Hematopoietic multipotent progenitor cell treated with erythropoietin and hydrocortisone succinate and interleukin-3 and kit ligand, for 6 days (in vitro differentiated cells): ENCODE results near the gene CRTC2.
A peak's percentile ranks its signal among the peaks of the same experiment; 100 is the strongest.
"Not testable (repeated sequence)": the region's sequence is repeated elsewhere in the genome, so short reads cannot be mapped to it uniquely, and the experiment has no call there.

Experiments used
- DNase-seq: peaks from one replicate; pipeline ENCODE4 v3.0.0-alpha.2; 2015

CRTC2 gene, protein sequence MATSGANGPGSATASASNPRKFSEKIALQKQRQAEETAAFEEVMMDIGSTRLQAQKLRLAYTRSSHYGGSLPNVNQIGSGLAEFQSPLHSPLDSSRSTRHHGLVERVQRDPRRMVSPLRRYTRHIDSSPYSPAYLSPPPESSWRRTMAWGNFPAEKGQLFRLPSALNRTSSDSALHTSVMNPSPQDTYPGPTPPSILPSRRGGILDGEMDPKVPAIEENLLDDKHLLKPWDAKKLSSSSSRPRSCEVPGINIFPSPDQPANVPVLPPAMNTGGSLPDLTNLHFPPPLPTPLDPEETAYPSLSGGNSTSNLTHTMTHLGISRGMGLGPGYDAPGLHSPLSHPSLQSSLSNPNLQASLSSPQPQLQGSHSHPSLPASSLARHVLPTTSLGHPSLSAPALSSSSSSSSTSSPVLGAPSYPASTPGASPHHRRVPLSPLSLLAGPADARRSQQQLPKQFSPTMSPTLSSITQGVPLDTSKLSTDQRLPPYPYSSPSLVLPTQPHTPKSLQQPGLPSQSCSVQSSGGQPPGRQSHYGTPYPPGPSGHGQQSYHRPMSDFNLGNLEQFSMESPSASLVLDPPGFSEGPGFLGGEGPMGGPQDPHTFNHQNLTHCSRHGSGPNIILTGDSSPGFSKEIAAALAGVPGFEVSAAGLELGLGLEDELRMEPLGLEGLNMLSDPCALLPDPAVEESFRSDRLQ

DNA sequence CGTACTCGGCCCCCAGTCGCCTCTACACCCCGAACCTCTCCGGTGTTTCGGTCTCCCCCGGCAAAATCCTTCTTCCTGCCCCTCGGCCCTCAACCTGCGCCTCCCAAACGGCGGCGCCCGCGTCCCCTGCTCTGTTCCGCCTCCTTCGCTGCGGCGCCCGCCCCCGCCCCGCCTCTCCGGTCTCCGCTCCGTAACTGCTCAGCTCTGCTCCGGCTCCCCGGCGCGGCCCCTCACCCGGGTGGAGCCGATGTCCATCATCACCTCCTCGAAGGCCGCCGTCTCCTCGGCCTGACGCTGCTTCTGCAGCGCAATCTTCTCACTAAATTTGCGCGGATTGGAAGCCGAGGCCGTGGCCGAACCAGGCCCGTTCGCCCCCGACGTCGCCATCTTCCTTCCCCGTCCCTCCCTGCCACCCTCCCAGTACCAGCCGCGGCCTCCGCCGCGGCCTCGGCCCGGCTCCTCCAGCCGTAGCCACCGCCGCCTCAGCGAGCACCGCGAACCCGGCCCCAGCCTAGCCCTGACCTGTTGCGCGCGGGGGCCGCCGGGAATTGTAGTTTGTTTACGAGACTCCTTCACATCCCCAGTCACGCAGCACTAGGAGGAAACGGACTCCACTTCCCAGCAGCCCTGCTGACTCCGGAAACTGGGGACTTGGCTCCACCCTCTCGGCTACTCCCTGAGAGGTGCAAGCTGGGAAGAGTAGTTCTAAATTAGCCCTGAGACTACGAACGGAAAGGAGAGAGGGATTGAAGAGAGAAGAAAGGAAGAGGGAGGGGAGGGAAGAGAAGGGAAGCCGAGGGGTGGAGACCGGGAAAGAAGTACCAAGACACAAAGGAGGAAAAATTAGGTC lies at the start of gene CRTC2:
Gene CRTC2 (minus strand): TSS at position 502 of the 850 bp plus-strand sequence. CDS start 115 bp downstream, at position 387.
- peak; percentile 100 for DNase-seq

DNA sequence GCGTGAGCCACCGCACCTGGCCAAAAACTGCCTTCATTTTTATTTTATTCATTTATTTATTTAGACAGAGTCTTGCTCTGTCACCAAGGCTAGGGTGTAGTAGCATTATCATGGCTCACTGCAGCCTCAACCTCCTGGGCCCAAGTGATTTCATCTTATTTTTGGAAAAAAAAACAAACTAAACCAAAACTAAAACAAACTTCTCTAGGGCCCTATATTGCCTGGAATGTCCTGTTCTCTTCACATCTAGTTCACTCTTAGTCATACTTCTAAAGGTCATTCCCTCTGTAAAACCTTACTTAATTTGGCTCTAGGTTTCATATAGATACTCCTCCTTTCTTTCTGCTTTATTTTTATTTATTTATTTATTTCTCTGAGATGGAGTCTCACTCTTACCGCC lies 47.7 kb upstream of the CRTC2 start:
- no peak for DNase-seq

DNA sequence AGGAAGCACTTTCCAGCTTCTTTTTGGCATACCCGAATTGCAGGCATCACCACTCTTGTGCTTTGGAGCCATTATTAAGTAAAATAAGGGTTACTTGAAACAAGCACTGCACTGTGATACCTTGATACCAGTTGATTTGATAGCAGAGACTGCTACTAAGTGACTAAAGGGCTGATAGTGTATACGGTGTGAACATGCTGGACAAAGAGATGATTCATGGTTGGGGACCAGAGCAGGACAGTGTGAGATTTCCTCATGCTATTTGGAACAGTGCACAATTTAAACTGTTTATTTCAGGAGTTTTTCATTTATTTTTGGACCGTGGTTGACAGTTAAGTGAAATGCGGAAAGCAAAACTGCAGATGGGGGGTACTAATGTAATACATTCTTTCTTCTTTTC lies 42.0 kb upstream of the CRTC2 start:
- no peak for DNase-seq

DNA sequence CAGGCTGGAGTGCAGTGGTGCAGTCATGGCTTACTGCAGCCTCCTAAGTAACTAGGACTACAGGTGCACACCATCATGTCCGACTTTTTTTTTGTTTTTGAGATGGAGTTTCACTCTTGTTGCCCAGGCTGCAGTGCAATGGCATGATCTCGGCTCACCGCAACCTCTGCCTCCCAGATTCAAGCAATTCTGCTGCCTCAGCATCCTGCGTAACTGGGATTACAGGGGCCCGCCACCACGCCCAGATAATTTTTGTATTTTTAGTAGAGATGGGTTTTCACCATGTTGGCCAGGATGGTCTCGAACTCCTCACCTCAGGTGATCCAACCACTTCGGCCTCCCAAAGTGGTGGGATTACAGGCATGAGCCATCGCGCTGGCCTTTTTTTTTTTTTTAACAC lies 38.5 kb upstream of the CRTC2 start:
- DNase-seq = not testable (repeated sequence)

DNA sequence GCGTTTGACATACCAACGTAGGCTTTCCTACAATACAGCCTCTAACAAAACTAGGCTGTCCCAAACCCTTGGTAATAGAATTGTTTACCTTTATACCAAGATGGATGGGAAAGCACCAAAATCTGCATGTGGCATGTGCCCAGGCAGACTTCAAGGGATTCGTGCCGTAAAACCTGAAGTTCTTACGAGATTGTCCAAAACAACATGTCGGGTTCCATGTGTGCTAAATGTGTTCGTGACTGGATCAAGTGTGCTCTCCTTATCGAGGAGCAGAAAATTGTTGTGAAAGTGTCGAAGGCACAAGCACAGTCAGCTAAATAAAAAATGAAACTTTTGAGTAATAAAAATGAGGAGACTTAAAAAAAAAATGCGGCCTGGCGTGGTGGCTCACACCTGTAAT lies 37.2 kb upstream of the CRTC2 start:
- no peak for DNase-seq

DNA sequence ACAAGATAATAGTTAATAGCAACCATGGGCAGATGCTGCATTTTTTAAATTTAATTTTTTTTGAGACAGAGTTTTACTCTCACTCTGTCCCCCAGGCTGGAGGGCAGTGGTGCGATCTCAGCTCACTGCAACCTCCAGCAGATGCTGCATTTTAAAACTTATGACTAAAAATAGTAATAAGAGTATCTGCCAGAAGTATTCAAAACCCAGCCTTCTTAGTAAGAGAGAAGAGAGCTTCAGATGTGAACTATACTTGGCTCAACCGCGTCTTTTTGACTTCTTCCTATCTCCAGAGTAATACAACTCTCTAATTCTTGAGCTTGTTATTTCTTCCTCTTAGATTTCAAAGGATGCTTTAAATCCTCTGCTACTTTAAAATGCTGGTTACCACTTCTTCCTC lies 36.8 kb upstream of the CRTC2 start:
- no peak for DNase-seq

DNA sequence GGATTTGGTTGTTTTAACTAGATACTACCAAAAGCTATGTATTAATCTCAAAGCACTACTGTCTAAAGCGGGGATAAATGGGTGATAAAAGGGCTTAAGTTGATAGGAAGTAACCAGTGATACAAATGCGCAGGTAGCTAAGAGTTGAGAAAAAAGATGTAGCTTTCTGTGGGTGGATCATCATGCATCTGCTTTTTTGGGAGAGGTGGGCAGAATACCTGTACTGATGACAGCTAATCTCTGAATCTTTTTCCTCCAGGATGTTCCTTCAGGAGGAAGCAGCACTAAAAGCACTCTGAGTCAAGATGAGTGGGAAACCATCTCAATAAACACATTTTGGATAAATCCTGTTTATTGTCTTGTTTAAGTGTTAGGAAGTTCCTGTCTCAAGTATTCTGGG lies 33.4 kb upstream of the CRTC2 start:
- no peak for DNase-seq

DNA sequence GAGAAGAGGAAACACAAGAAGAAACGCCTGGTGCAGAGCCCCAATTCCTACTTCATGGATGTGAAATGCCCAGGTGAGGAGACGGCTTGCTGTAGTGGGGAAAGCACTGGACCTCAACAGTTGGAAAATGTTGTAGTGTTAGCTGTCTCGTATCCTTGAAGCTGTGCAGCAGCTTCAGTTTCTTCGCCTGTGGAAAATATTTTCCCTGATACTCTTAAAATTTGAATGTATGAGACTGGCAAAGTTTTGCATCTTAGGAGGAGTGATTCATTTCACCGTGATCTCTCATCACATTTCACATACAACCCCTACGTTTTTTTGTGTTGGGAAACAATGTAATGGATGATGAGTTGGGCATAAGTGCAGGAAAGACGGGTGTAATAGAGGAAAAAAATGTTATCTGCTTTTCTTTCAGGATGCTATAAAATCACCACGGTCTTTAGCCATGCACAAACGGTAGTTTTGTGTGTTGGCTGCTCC lies 32.8 kb upstream of the CRTC2 start:
- no peak for DNase-seq

DNA sequence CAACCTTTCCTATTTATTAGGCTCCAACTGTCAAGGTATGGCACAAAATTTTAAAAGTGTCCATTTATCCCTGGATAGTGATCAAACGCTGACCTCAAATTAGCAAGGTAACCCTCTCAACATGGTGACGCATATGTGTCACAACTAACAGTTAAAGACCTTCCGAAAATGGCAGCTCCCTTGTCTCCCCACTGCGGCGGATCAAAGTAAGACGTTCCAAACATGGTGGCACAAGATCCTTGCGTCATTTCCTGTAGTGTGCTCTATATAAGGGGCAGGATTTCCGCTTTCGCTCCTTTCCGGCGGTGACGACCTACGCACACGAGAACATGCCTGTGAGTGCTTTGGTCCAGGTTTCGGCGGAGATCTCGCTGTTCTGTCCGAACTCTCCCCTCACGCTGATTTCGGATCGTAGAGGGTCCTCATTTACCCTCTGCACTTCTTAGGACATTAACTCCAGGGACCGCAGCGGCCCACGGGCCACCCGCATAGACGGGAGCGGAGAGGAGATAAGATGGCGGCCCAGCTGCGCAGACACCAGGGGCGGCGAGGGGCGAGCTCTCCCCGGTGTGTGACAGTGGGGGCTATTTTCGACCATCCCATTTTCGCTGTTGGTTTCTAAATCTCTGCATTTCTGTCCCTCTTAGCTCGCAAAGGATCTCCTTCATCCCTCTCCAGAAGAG lies 32.2 kb upstream of the CRTC2 start, which contains the start of gene RPS27:
Gene RPS27 (plus strand): TSS at position 295 of the 683 bp plus-strand sequence. CDS start 35 bp downstream, at position 330.
- peak; percentile 99 for DNase-seq

DNA sequence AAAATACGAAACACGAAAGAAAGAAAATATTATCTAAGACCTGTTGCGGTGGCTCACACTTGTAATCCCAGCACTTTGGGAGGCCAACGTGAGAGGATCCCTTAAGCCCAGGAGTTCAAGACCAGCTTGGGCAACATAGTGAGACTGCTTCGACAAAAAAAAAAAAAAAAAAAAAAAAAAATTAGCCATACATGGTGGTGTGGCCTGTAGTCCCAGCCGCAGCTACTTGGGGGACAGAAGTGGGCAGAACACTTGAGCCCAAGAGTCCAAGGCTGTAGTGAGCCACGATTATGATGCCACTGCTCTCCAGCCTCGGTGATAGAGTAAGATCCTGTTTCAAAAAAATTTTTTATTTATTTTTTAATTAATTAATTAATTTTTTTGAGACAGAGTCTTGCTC lies 29.2 kb upstream of the CRTC2 start:
- no peak for DNase-seq

DNA sequence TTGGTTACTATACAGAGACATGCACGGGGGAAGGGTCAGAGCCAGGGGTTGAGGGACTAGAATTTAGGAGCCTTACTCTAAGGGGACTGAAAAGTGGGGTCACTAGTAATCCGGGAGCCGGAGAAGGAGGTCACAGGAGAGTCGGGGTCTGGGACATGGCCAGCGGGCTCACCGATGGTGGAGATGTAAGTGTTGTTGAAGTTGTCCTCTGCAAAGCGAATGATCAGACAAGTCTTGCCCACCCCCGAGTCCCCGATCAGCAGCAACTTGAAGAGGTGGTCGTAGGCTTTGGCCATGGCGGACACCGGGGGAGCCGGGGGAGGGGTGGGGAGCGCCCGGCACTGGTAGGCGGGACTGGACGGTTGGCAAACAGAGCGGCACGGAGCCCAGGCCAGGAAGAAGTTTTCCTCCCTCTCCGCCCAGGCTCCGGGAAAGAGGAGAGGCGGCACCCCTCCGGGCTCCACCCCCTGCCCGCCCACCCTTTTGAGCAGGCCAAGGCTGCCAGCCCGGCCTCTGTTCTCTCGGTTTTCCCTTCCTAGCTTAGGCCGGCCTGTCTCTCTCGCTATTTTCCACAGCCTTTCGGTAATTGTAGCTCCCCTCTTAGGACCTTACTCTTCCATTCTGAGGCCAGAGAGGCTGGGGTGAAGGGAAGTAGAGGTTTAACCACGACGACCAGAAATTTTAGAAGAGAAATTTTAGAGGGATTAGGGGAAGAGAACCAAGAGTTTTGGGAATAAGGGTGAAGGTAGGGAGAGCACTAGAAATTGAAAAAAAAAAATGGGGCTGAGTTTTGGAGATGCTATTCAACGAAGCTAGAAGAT lies 27.7 kb upstream of the CRTC2 start, which contains the start of gene RAB13:
Gene RAB13 (minus strand): TSS at position 399 of the 821 bp plus-strand sequence. CDS start 103 bp downstream, at position 296.
- DNase-seq = peak; percentile 85

DNA sequence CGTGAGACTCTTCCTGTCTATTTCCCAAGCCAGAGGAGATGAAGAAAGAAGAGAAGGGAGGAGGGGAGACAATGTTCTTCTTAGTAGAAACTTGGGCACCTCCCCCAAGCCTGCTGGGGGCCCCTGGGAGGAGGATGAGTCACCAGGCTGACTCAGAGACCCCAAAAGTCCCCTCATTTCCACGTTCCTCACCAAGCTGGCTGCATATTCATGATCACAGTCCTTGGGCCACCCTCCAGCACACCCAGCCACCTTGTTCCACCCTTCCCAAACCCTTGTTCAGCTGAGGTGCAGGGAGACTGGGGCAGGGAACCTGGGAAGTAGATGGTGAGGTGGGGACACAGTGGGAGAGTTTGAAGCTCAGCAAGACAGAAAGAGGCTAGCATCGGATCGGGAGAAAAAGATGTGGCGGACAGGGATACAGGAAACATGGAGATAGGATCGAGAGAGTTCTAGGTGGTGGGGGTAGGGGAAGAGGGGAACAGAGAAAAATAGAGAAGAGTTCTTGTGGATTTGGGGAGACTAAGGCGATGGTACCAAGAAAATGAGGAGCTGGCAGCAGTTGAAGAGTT lies 27.0 kb upstream of the CRTC2 start:
- peak; percentile 56 for DNase-seq

DNA sequence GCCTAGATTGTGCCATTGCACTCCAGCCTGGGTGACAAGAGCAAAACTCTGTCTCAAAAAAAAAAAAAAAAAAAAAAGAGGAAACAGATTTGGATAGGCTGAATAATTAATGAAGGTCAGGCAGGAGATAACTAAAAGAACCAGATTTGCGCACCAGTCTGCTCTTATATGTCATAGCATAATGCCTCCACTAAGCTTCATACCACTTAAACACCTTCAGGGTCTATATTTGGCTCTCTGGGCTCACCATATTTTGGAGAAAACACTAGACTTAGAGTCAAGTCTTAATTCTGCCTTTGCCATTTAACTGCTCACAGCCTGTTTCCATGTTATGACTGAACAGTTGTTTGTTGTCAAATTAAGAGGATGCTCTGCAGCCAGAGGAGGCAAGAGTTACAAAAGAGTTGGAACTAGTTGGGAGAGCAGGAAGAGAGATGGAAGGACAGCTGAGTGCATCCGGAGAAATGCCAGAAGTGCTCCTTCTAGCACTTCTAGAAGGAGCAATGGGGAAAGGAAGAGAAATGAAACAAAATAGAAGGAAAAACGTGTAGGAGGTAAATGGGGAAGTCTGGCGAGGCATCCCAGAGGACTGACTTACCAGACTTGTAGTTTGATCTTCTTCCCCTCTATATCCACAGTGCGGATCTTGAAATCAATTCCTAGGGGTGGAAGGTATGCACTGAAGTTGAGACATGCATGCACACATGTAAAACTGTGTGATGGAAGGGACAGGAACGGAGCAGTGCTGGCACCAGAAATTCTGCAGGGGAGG lies 25.9 kb upstream of the CRTC2 start:
- peak; percentile 5 for DNase-seq

DNA sequence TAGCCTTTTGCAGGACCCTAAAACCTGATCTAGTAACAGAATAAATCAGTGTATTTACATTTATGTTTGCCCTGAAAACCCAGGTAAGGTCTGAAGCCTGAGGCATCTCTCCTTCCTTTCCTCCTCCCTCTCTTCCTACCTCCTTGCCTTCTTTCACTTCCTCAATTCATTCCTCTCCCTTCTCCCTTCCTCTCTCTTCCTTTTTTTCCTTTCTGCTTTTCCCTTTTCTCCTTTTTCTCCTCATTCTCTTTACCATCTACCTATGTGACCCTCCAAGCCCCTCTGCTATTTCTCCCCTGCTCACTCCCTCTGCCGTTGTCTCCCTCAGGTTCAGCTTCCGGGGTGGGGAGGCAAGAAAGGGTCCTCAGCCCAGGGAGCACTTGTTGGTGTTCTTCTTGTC lies 23.3 kb upstream of the CRTC2 start:
- not testable (repeated sequence) for DNase-seq

DNA sequence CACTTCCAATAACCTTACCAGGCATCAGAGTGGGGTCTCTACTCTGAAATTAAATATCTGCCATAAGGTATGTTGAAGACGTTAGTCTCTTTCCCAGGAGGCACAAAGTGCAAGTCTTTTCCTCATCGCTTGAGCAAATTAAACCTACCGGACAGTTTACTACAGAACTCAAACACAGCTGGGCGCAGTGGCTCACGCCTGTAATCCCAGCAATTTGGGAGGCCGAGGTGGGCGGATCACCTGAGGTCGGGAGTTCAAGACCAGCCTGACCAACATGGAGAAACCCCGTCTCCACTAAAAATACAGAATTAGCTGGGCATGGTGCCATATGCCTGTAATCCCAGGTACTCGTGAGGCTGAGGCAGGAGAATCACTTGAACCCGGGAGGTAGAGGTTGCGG lies 20.7 kb upstream of the CRTC2 start:
- not testable (repeated sequence) for DNase-seq

DNA sequence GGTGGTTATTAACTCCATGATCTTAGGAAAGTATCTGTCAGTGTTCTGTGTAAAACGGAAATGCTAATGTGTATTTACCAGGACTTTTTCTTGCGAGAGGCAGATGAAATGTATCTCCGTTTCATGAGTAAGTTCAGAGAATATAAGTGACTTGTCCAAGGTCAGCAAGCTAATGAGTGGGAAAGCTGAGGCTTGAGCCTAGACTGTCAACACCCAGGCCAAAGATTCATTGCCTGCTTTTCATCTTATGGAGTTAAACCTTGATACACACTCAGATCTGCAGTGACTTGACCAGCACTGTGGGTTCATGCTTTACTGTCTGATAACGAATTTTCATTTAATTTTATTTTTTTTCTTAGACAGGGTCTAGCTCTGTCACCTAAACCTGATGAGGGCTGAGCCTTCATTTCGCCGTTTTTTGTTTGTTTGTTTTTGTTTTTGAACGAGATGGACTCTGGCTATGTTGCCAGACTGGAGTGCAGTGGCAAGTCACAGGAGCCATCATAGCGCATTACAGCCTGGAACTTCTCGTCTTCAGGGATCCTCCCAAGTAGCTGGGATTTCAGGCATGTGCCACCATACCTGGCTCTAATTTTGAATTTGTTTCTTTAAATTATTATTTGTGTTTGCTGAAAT lies 20.0 kb upstream of the CRTC2 start:
- peak; percentile 38 for DNase-seq

DNA sequence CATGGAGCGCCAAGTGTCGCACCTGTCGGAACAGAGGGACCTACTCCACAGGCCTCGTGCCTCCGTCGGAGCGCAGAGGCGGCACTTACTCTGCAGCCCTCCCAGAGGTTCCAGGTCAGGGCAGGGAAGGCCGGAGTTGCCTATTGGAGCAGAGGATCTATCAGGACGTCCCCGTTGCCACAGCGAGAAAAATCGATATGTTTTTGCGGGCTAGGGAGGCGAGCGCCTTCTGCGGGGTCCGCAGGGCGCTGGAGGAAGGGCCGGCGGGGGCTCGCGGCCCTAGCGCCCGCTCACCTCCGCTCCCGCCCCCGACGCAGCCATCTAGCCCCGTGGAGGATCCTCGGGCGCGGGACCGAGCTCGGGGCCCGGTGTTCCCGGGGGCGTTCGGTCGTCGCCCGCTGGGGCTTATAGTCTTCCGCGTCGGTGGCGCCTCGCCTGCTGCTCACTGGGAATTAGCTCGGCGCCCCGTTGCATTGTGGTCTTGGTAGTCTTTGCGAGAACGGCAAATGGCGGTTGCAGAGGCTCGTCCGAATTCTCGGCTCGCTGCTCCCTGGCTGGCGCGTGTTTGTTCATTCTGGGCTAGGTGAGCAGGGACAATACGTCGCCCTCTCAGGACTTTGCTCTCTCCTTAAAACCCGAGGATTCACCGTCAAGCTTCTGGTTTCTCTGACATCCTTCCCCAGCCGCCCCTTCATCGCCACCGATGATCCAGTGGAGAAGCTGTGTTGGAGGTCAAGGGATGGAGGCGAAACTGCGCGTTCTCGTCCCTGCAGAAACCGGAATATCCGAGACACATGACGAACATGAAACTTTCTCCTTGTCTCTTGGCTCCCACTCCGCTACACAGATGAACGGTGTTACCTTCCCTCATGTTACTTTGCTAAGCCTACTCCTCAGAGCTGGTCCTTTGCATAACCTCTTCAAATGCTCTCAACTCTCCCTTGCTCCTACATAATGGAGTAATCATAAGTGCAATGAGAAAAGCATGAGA lies 19.1 kb upstream of the CRTC2 start, which contains the start of gene JTB:
Gene JTB (minus strand): TSS at position 425 of the 991 bp plus-strand sequence. CDS start 422 bp downstream, at position 3.
- peak; percentile 96 for DNase-seq

DNA sequence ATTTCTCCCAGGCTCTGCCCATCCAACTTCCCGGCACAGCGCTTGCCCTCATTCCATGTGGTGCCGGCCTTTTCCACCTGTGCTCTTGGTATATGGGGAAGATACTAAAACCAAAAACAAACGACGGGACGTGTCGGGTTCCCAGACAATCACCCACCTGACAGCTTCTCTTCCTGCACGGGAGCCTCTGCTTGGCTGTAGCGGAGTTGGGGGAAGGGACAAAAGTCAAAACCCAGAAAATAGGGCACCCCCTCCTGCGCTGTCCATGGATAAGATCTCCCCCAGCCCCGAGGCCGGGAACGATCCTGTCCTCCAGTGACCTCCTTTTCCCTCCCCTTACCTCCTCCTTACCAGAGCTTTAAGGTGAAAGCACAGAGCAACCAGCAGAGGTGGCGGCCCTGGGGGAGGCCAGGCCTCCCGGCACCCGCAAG lies 18.4 kb upstream of the CRTC2 start:
- no peak for DNase-seq
